Osteocyte (in vitro differentiated cells): ENCODE results near the gene ANK3. TPM values are rescaled to one million over a fixed set of nuclear protein-coding genes. Genes with fewer than 3 reads are reported as not detected.

Experiments used
- DNase-seq: peaks from one replicate; pipeline ENCODE4 v3.0.0; 2021; ENCODE audit warnings: mixed read lengths; ENCODE audit not compliant: unreplicated experiment; ENCODE audit errors: extremely low spot score
- H3K27ac Mint-ChIP-seq: one replicate; pipeline ENCODE4 v1.8.0; 2021; ENCODE audit warnings: mild to moderate bottlenecking, mixed read lengths; ENCODE audit not compliant: unreplicated experiment
- H3K27me3 Mint-ChIP-seq: one replicate; pipeline ENCODE4 v1.8.0; 2021; ENCODE audit warnings: mixed read lengths; ENCODE audit not compliant: unreplicated experiment
- H3K36me3 Mint-ChIP-seq: one replicate; pipeline ENCODE4 v1.8.0; 2021; ENCODE audit warnings: mixed read lengths; ENCODE audit not compliant: unreplicated experiment
- H3K4me1 Mint-ChIP-seq: one replicate; pipeline ENCODE4 v1.8.0; 2021; ENCODE audit warnings: mixed read lengths; ENCODE audit not compliant: unreplicated experiment
- H3K4me3 Mint-ChIP-seq: one replicate; pipeline ENCODE4 v1.8.0; 2021; ENCODE audit warnings: mild to moderate bottlenecking, moderate library complexity, mixed read lengths; ENCODE audit not compliant: unreplicated experiment
- H3K9me3 Mint-ChIP-seq: one replicate; pipeline ENCODE4 v1.8.0; 2021; ENCODE audit warnings: mixed read lengths; ENCODE audit not compliant: unreplicated experiment
- CTCF ChIP-seq: fragments of 200-600 bp; sonication (generic); IDR thresholded peaks from 2 replicates; pipeline ENCODE4 v1.5.0; 2021; ENCODE audit warnings: antibody characterized with exemption, mild to moderate bottlenecking, moderate library complexity
- total RNA-seq: library from RNA; stranded (reverse); gene quantifications from 2 replicates; pipeline ENCODE4 v1.2.1, GENCODE V29; 2021

The ANK3 gene
- total RNA-seq, 1 donor from 2014 or later, result 22.0 TPM

- no peak overlapping the region for H3K27ac Mint-ChIP-seq
- no peak overlapping the region for H3K4me3 Mint-ChIP-seq
- no peaks in the 10 kb centered on the region for H3K4me1 Mint-ChIP-seq
- H3K9me3 Mint-ChIP-seq, result no peaks in the 10 kb centered on the region
- DNase-seq, result no peak
- H3K36me3 Mint-ChIP-seq, result peaks cover 1% of the 10 kb centered on the region
- no peak for TF ChIP-seq CTCF
- H3K27me3 Mint-ChIP-seq, result no peaks in the 10 kb centered on the region
These were observed 6.0 kb upstream of the ANK3 start for GRCh38 chr10:60395711-60396110.

- H3K27ac Mint-ChIP-seq, result no peak overlapping the region
- no peaks in the 10 kb centered on the region for H3K27me3 Mint-ChIP-seq
- TF ChIP-seq CTCF, result no peak
- DNase-seq, result no peak
- no peaks in the 10 kb centered on the region for H3K4me1 Mint-ChIP-seq
- H3K4me3 Mint-ChIP-seq, result no peak overlapping the region
- H3K36me3 Mint-ChIP-seq, result peaks cover 1% of the 10 kb centered on the region
- no peaks in the 10 kb centered on the region for H3K9me3 Mint-ChIP-seq
These were observed 4.8 kb upstream of the ANK3 start for GRCh38 chr10:60394446-60394845.

GRCh38 chr10:60390224-60390626 lies 550 bp upstream of the ANK3 start:
- Mint-ChIP-seq H3K4me1 (peaks cover 9% of the 10 kb centered on the region), H3K4me3 (no peak overlapping the region), H3K36me3 (peaks cover 1% of the 10 kb centered on the region), H3K9me3 (no peaks in the 10 kb centered on the region), H3K27me3 (no peaks in the 10 kb centered on the region), H3K27ac (no peak overlapping the region)
- no peak for DNase-seq
- TF ChIP-seq CTCF, result no peak

GRCh38 chr10:60388709-60389301 lies 870 bp downstream of the ANK3 start:
- no peak overlapping the region for H3K27ac Mint-ChIP-seq
- TF ChIP-seq CTCF, result no peak
- H3K4me1 Mint-ChIP-seq, result peaks cover 24% of the 10 kb centered on the region
- H3K9me3 Mint-ChIP-seq, result no peaks in the 10 kb centered on the region
- no peaks in the 10 kb centered on the region for H3K27me3 Mint-ChIP-seq
- DNase-seq, result no peak
- H3K36me3 Mint-ChIP-seq, result peaks cover 1% of the 10 kb centered on the region
- H3K4me3 Mint-ChIP-seq, result no peak overlapping the region

GRCh38 chr10:60388116-60388625 lies 1.5 kb downstream of the ANK3 start:
- Mint-ChIP-seq H3K4me1 (peaks cover 30% of the 10 kb centered on the region), H3K27me3 (no peaks in the 10 kb centered on the region), H3K36me3 (peaks cover 1% of the 10 kb centered on the region), H3K4me3 (no peak overlapping the region), H3K27ac (no peak overlapping the region), H3K9me3 (no peaks in the 10 kb centered on the region)
- no peak for DNase-seq
- TF ChIP-seq CTCF, result no peak
